Stimulated activated CD8-positive, alpha-beta memory T cell treated with anti-CD3 and anti-CD28 coated beads, Interleukin-7, amount 100 ng/mL, for 4 hours (primary cell): ENCODE results near the gene CACNG5.

Source experiments
- DNase-seq, 2 donors: peaks; one replicate each; pipeline ENCODE4 v3.0.0-alpha.2; 2020; ENCODE audit warnings: low read depth in 2 of 2

Gene CACNG5

DNA sequence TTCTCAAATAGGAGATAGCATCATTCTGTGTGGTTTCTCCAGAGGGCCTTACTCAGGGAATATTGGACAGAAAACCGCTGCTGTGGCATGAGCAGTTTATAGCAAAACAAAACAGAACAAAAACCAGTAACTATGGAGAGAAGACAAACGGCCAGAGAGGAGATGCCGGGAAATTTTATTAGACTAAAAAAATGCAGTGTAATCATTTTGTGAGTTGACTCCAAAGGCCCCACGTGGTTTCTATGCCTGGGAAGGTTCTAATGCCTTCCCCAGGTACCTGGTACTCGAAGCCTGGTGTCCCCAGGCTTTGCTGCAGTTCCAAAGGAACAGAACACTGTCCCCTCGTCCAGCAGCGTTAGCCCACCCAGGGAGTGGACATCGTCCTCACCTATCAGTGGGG lies 12.9 kb upstream of the CACNG5 start:
- no peak for DNase-seq

DNA sequence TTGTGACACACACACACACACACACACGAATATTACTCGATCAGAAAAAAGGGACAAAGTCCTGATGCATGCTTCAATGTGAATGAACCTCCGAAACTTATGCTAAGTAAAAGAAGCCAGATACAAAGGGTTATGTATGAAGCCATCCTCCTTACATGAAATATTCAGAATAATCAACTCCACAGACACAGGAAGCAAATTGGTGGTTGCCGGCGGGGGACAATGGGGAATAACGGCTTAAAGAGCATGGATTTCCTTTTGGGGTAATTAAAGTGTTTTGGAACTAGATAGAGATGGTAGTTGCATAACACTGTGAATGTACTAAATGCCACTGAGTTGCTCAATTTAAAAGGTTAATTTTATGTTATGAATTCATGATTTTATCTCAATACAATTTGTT lies 8.1 kb upstream of the CACNG5 start:
- no peak for DNase-seq

DNA sequence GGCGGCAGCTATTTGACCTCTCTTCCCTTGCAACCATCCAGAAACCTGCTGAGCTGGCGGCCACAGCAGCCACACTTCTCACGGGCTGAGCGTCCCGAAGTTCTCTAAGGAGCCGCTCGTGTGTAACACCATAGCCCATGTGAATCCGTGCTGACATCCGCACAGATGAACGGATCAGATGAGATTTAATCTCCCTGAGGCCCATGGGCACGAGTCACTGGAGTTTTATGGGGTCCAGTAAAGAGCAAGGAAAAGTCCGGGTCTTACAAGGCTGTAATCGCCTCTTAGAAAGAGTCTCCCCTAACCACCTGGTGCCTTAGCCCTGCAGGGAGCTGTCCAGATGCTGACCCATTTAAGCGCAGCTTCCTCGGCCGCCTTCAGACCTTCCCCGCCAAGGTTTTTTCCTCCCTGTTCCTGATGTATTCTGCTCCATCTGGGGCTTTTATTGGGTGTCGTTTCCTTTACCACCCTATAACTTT lies 5.5 kb upstream of the CACNG5 start:
- no peak for DNase-seq

DNA sequence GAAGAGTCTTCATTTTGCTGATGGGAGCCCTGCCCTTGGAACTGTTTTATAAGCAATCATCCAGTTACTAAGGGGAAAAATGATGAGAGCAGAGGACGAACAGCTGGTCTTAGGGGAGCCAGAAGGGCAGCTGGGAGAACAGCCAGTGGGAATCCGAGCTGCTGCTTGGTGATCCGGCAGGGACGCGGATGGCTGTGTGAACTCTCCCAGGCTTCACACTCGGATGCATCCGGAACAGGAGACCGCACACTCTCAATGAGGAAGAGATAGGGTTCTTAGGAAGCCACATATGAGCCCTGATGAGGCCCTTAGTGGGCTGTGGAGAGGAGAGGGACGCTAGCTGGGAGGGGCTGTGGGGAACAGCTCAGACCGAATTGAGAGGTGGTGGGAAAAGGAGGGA lies 5.0 kb upstream of the CACNG5 start:
- DNase-seq: no peak

DNA sequence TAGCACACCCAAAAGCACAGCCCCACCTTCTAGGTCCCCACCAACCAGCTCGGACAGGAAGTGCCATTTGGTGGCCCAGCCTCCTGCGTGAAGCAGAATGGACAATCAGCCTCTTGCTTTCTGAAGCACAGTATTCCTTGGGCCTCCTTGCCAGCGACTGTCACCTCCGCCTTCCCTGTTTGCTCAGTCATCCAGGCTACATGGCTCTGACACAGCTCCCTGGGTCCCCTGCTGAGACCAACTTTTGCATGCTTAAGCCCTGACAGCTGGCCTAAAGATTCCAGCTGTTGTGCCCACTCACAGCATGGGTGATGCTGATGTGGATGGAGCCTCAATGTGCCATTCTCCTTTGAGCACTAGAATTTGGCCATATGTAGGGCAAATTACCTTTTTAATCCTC lies 4.5 kb upstream of the CACNG5 start:
- no peak for DNase-seq

DNA sequence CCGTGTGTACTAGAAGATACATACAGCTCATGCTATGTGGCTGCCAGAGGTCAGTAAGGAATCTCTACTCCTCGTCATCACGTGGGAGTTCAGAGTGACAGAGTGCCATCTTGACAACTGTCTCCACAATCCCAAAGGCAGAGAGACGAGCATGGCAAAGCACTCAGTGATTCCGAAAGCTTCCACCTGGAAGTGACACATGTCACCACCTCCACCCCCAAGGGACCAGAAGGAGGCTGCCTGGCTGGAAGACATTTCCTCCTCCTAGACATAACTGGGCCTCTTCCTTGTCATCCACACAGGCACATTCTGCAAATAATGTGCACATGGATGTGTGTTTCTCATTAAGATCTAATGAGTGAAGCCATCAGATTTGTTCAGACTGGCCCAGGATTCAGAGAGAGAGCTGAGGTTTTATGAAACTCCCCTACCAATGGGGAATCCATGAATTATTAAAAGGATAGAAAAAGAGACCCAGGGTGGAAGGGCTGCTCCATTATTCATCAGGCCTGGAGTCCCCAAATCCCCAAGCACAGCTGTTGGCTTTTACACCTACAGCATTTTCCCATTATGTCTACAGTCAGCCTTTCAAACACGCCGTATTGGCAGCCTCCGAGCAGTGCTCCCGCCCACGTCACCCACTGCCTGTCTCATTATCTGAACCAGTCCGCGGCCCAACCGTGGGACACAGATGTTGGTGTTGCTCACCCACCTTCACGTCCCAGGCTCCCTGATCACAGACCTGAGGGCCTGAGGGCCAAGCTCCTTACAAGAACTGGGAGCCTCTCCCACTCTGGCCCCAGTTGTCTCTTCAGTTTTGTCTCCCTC lies 3.3 kb upstream of the CACNG5 start:
- no peak for DNase-seq

DNA sequence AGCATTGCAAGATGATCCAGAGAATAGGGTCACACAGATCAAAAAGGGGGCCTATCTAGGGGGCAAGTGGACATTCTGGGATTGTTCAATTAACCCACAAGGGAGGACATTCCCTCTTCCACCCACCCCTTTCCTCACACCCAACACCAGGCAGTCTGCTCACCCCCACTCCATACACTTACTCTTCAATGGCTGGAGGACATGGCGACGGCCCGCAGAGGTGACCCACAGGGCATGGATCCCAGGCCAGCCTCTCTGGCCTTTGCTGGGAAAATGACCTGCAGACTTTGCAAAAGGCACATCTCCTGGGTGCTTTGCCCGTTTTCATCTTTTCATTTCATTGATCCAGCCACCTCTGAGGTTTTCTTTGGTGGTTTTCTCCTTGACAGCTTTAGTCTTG lies 1.7 kb upstream of the CACNG5 start:
- DNase-seq: no peak

DNA sequence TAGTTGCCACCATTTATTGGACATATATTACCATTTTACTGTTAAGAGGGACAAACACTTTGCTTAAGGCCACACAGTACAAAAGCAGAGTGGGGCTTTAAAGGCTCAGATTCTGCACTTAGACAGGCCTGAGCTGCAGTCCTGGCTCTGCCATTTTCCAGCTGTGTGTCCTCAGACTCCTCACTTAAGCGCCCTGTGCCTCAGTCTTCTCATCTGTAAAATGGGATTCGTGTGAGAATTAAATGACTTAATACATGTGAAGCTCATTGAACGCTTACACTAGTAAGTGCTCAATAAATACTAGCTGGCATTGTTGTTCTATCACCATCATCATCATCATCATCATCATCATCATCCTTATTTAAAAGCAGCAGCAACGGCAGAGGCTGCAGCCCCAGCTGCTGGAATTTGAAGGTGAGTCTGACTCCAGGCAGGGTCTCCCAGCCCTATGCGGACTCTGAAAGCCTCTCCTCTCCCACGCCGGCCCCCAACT lies 445 bp upstream of the CACNG5 start:
- DNase-seq: no peak

DNA sequence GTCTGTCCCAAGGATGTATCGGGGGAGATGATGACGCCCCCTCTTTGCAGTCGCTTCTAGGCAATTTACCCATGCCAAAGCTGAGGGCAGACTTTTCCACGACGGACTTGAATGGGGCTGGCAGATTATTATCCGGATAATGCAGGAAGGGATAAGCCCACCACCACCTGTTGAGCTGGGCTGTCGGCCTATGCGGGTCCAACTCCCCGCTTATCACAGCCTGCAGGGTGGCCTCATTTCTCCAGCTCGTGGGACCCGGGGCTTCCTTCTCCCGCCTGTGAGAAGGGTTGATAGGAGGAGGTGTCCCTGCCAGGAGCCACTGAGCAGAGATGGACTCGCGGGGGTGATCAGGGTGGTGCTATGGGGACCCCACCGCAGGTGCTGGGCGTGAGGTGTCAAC lies 559 bp downstream of the CACNG5 start:
- DNase-seq: no peak

DNA sequence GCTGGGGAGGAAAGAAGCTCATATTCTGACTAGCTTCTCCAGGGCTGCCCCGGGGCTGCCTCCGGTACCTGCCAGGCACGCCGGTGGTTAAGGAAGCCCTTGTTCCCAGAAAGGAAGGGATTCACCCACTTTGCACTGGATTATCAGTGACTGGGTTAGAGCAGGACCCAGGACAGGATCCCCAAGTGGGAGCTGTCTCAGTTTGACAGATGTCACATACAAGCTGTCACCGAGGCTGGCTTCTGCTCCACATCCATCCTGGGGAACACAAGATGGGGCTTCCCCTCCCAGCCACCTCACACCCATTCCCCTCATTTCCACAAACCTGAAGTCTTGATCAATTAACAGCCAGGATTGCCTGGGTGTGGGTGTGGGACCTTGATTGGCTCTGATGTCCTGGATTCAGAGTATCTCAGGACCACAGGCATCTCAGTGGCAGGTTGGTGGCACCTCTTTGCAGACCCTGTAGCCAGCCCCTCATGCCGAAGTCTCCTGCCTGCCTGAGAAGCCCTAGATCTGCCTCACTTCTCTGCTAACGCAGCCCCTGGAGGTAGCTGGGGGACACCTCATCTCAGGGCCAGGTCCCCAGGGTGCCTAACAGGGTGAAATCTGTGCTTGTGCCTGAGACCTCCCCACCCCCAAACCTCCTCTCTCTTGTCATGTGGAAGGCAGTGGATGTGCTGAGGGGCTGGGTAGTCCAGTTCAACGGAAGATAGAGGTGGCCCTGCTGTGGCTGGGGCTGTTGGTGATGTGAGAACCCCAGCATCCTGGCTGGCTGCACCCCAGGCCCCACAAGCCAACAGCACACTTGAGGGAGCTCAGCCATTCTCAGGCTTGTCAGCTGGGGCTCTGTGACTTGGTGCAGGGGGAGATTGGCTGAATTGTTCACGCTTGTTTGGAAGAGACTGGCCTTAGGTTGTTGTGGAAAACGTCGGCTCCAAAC lies 1.4 kb downstream of the CACNG5 start:
- DNase-seq: no peak

DNA sequence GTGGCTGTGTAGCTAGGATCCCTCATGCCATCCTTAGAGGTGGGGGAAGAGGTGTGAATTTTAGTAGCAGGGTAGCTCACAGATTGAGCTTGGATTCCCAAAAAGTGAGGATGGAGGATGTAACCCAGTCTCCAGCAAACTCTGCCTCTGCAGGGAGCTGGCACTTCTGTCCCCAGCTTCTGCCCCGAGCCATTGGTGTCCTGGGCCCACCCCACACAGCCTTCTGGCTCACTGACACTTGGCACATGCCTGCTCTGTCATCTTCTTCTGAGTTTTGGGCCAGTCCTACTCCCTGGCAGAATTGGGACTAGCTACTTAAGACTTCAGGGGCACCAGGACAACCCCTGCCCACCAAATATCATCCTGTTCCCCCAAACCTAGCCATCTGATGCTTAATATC lies 2.3 kb downstream of the CACNG5 start:
- DNase-seq: no peak

DNA sequence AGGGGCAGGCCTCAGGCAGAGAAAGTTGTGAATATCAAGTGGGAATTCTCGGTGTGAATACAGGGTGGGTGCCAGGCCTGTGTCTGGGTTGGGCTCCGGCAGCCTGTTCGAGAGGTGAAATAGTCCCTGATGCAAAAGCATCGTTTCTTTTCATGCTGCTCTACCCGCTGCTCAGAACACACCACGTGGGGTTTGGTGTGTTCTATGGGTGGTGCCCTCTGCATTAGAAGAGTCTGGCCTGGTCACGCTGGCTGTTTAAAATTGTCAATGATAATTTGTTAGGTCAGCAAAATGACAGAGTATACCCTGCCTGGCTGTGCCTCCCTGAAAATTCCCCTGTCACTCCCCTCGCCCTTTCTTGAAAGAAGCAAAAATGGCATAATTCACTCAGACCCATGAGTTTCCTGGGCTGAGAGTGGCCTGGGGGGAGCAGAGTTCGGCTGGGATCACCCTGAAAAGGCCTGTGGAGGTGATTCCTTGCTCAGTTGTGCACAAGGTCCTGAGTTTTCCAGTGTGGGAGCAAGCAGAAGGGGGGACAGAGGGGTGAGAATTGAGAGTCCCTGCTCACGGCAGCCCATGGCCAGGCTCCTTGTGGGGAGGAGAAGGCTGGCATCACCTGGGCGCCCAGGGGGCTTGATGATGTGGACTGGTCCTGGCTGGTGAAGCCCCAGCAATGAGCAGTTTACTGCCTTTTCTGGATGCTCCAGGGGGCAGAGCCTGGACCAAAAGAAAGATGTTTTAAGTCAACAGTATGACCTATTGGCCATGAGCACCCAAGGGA lies 3.2 kb downstream of the CACNG5 start:
- no peak for DNase-seq

DNA sequence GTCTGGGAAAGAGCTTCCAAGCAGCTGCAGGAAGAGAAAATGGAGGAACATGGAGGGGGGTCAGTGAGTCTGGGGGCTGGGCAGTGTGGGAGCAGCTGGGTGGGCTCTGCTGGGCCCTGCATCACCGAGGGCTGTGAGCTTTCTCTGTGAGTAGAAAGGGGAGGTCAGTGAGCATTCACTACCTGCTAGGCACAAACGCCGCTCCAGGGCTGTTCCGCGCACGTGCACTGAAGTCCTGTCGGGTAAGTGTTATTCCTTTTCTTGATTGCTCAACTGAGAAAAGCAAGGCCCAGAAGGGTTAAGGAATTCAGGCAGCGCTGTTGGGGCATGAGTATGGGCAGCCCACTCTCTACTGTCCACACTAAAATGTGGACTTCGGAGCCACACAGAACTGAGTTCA lies 4.7 kb downstream of the CACNG5 start:
- no peak for DNase-seq

DNA sequence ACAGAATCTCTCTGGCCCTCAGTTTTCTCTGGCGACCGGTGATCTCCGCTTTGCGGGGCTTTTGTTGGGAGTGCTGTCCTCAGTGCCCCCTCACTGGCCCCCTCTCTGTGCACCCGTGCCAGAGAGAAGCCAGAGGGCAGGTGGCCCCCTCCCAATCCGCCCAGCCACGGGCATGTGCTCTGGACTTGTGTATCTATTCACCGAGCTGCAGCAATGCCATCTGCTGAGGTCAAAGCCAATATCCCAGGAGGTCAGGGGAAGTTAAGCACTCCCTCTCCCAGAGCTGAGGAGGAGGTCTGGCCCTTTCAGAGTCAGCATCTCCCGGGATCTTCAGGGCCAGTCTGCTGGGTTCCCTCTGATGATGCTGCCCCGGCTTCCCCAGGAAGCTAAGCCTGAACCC lies 5.1 kb downstream of the CACNG5 start:
- DNase-seq: no peak

DNA sequence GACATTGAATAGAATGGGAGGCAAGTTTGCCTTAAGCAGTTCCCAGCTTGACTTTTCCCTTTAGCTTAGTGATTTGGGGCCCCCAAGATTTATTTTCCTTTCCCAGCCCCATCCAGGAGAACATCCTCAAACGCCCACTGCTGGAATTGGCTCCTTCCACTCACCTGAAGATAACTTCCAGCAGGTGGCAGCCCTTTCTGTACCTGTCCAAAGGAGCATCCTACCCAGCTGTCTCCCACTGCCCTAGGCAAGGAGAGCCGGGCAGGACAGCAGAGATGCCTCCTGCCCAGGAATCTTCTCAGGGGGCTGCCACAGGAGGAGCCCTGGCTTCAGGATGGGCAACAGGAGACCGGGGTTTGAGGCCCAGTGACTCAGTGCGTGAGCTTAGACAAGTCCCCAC lies 6.4 kb downstream of the CACNG5 start:
- no peak for DNase-seq

DNA sequence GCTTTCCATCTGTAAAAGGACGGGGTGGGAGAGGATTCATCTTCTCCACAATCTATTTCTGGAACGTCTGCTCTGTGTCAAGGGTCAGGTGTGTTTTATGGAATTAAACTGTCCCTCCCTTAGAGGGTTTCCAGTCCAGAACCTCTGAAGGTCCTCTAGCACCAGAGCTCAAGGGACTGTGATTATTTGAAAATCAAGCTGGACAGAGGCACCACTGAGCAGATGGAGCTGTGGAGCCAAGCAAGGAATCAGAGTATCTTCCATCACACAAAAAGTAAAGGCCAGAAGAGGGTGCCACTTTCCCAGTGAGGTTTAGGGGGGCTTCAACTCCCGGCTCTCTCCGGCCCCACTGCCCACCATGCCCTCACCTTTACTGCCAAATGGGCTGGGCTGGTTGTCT lies 6.8 kb downstream of the CACNG5 start:
- DNase-seq: no peak

DNA sequence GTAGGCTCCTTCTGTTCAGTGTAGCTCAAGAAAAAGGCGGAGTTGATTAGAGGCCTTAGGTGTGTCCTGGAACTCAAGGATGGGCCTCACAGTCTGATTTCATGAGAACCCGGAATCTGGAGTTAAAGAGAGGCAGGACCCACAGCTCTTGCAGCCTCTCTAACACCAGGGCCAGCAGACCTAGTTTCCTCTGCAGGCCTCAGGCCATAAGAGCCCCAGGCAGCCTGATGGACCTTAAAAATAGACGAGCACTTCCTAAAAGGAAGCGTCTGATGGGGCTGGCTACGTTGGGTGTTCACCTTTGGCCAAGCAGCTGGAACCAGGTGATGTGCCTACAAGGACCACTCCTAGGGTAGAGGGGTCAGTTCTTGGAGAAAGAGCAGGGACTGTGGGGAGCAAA lies 7.6 kb downstream of the CACNG5 start:
- no peak for DNase-seq

DNA sequence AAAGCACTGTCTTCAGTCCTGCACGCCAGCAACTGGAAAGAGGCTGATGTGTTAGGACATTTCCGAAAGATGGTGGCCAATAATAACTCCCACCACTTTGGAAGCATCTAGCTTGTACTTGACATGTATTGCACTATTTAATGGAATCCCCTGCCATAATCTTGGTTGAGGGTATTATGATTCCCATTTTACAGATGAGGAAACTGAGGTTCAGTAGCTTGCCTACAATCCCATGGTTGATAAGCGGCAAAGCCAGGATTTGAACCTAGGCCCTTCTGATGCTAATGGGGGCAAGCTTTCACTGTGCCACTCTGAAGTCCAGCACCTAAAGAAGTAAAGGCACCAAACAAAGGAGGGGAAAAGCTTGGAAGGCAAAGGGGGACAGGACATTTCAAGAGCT lies 8.0 kb downstream of the CACNG5 start:
- DNase-seq: no peak

DNA sequence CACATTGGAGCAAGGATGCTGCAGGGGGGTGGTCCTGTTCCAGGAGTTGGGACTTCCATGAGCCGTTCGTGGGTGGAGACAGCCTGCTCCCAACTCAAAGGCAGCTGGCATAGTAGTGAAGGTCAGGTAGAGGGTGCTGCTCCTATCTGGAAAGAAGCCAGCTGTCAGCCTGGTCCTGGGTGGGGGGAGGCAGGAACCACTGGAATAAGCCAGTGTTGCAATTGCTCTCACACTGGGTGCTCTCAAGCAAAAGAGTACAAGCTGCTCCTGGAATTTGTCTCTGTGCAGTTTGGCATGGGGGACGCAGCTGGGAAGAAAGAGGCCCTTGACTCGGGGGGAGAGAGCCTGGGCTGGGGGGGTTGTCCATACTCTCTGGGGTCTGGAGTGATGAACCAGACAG lies 8.7 kb downstream of the CACNG5 start:
- no peak for DNase-seq

DNA sequence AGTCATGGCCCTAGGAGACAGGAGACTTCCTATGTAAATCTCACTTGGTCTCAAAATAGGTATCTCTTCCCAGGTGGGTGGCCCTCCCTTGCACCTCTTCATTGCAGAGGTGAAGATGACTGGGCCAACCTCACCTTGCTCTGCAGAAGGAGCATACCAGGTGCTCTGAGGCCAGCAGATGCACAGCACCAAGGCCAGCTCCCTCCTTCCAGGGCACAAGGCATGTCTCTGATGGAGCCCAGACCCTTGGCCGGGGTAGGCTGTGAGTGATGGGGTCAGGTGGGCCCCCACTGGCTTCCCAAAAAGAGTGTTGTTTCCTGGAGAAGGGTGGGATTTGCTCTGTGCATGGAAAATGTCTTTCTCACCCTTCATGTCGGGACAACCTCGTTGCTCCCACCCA lies 12.8 kb downstream of the CACNG5 start:
- DNase-seq: no peak

DNA sequence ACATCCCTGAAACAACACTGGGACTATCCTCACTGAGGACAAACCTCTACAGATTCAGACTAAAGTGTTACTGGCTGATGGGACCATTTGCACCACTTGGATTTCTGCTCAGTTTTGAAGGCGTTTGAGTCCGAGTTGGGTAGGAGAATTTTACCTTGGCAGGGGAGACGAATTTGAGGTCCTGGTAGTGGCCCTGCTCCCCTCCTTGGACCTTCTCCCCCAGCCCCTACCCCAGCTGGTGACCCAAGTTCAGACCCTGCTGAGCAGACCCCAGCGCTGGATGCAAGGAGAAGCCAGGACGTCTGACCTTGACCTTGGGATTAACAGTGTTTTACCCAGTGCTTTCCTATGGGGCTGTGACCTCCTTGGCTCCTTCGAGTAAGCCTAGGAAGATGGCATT lies 13.6 kb downstream of the CACNG5 start:
- no peak for DNase-seq
